Fibroblast of lung (primary cell): ENCODE measurements around the gene TMEM62.

Source experiments
- CTCF ChIP-seq, 2 donors: IDR thresholded peaks in 1 of 2; conservative IDR thresholded peaks in 1 of 2; 1 replicate in 1 of 2; 2 replicates in 1 of 2; pipeline ENCODE4 v1.5.1; 2011 to 2012; ENCODE audit warnings: low read length in 2 of 2, control low read depth in 1 of 2, inconsistent platforms in 1 of 2, low read depth in 1 of 2, mild to moderate bottlenecking in 1 of 2
- EZH2 ChIP-seq: IDR thresholded peaks from 2 replicates; pipeline ENCODE4 v1.5.1; 2012; ENCODE audit warnings: low read length, control low read depth, mild to moderate bottlenecking; ENCODE audit errors: missing control alignments

DNA sequence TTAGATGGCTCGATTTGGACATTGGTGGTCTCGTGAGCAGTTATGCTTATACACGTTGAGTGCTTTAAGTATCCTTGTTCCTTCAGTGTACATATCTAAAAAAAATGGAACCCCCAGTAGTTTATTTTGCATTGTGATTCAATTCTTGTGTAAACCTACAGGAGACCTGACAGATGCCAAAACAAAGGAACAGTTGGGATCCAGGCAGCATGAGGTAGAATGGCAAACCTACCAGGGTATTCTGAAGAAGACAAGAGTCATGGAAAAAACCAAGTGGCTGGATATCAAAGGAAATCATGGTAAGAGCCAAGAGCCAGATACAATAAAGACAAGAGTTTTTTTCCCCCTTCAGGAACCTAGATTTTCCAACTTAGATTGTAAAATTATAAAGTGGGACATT, 2.0 kb downstream of the TMEM62 start:
- TF ChIP-seq CTCF (conservative IDR thresholded peaks at IDR 0.05 in 1 of 2, IDR thresholded peaks at IDR 0.05 in 1 of 2; ENCODE audit: low read depth in 1 of 2, low read length in 2 of 2) (no peak), EZH2 (no peak)
